Caki2 (cell line): ENCODE measurements around the gene EFNA2. TPM values are rescaled to one million over a fixed set of nuclear protein-coding genes. Genes with fewer than 3 reads are reported as not detected.
A peak's percentile ranks its signal among the peaks of the same experiment; 100 is the strongest.
"Not testable (repeated sequence)": the region's sequence is repeated elsewhere in the genome, so short reads cannot be mapped to it uniquely, and the experiment has no call there.

ENCODE experiments used
- DNase-seq: peaks from one replicate; pipeline ENCODE4 v3.0.0-alpha.2; 2015; ENCODE audit warnings: low read depth
- in situ Hi-C: cut with HindIII; loops from 2 replicates; pipeline ENCODE4 v1.10.0; 2016; ENCODE audit warnings: low sequenced_read_pairs, low pct_unique_long_range_greater_than_20kb, mixed read lengths
- total RNA-seq: library from RNA; depleted of rRNA; stranded (reverse); fragments of >200 nt; shearing (Covaris generic); gene quantifications from 2 replicates; pipeline ENCODE4 v1.2.3, GENCODE V29; 2014; ENCODE audit warnings: low replicate concordance

Gene EFNA2
- total RNA-seq, 1 experiment from 2014 or later: not detected

- in situ Hi-C loops: no loop called here
Measured at GRCh38 chr19:1307320-1307719, 21.6 kb downstream of the EFNA2 start.

GRCh38 chr19:1307755-1308303 is 22.2 kb downstream of the EFNA2 start:
- DNase-seq: no peak
- in situ Hi-C loops: no loop called here

More at GRCh38 chr19:1307320-1307719, 21.6 kb downstream of the EFNA2 start:
- no peak for DNase-seq

GRCh38 chr19:1308718-1309117 is 23.0 kb downstream of the EFNA2 start:
- in situ Hi-C loops: no loop called here
- DNase-seq: no peak

GRCh38 chr19:1309977-1310852 is 24.5 kb downstream of the EFNA2 start:
- DNase-seq: no peak
- in situ Hi-C loops: no loop called here

GRCh38 chr19:1310853-1311180 is 25.1 kb downstream of the EFNA2 start:
- in situ Hi-C loops: no loop called here

GRCh38 chr19:1311543-1312091 is 25.9 kb downstream of the EFNA2 start:
- no peak for DNase-seq
- in situ Hi-C loops: no loop called here

More at GRCh38 chr19:1310853-1311180, 25.1 kb downstream of the EFNA2 start:
- DNase-seq: no peak

- DNase-seq: peak; percentile 19
- in situ Hi-C loops: no loop called here
Measured at GRCh38 chr19:1312767-1313694, 27.4 kb downstream of the EFNA2 start.

GRCh38 chr19:1313695-1314613 is 28.3 kb downstream of the EFNA2 start:
- in situ Hi-C loops: no loop called here
- DNase-seq: no peak

- DNase-seq: peak; percentile 37
- in situ Hi-C loops: no loop called here
Measured at GRCh38 chr19:1315470-1316166, 29.9 kb downstream of the EFNA2 start.

- DNase-seq: no peak
- in situ Hi-C loops: no loop called here
Measured at GRCh38 chr19:1316466-1316865, 30.8 kb downstream of the EFNA2 start.

- DNase-seq: no peak
- in situ Hi-C loops: no loop called here
Measured at GRCh38 chr19:1317274-1318003, 31.8 kb downstream of the EFNA2 start.

GRCh38 chr19:1318678-1319471 is 33.2 kb downstream of the EFNA2 start:
- in situ Hi-C loops: no loop called here
- DNase-seq: no peak

GRCh38 chr19:1320282-1320650 is 34.6 kb downstream of the EFNA2 start:
- DNase-seq, in situ Hi-C loops: not testable (repeated sequence)

GRCh38 chr19:1321539-1321938 is 35.9 kb downstream of the EFNA2 start:
- in situ Hi-C loops: no loop called here
- no peak for DNase-seq

- no peak for DNase-seq
- in situ Hi-C loops: no loop called here
Measured at GRCh38 chr19:1322198-1322981, 36.7 kb downstream of the EFNA2 start.
